Upper lobe of left lung (tissue), 4 donors: ENCODE results near the gene PRF1.

Source experiments
- CTCF ChIP-seq, 6 experiments: fragments of 450-650 bp in 4 of 6; fragments of 200-600 bp in 2 of 6; sonication (generic) in 2 of 6; IDR thresholded peaks; one replicate each; pipeline ENCODE4 v1.5.1; 2016 to 2019; ENCODE audit warnings: antibody characterized with exemption in 6 of 6
- POLR2AphosphoS5 ChIP-seq, 2 donors: sonication (generic); formaldehyde crosslinking; IDR thresholded peaks; one replicate each; pipeline ENCODE4 v1.5.1; 2017; ENCODE audit warnings: antibody characterized with exemption in 2 of 2

- TF ChIP-seq CTCF (IDR thresholded peaks at IDR 0.05) (no peak), POLR2AphosphoS5 (IDR thresholded peaks at IDR 0.05) (no peak)
Observed at GRCh38 chr10:70596110-70596798, 6.3 kb downstream of the PRF1 start.
